ENCODE data around the gene GREM1.

The GREM1 gene

DNA sequence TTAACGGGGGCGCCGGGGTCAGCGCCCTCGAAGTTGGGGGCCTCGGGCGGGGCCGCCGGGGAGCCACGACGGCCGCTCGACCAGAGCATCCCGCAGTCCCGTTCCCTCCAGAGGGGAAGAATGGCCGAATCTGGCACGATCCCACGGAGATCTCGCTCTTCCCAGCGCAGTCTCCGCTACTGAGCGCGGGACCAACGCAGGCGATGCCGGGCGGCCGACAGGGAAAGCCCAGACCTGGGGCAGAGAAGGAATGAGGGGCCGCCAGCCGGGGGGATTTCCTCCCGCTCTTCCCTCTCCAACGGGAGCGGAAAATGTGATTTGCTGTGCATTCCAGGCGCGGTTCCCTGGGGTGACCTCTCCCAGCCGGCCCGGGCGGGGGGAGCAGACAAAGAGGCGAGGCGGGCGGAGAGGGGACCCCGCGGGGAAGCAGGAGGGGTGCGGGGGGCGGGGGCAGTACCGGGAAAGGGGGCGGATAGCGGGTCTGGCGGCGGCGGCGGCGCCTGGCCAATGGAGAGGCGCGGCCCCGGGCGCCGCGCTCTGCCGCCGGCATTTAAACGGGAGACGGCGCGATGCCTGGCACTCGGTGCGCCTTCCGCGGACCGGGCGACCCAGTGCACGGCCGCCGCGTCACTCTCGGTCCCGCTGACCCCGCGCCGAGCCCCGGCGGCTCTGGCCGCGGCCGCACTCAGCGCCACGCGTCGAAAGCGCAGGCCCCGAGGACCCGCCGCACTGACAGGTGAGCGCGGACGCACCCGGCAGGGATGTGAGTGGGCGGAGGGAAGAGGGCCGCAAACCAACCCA lies at the start of gene GREM1:
Gene GREM1 (plus strand): TSS at position 579 of the 801 bp plus-strand sequence. CDS start 12,687 bp downstream, outside the sequence.
- no peak for DNase-seq (ENCODE audit: low spot score)

GRCh38 chr15:32668942-32669341 lies 48.9 kb upstream of the GREM1 start:
- no peak for DNase-seq (ENCODE audit: low spot score)

- no peak for DNase-seq (ENCODE audit: low spot score)
Measured at GRCh38 chr15:32669896-32670611, 47.8 kb upstream of the GREM1 start.

DNA sequence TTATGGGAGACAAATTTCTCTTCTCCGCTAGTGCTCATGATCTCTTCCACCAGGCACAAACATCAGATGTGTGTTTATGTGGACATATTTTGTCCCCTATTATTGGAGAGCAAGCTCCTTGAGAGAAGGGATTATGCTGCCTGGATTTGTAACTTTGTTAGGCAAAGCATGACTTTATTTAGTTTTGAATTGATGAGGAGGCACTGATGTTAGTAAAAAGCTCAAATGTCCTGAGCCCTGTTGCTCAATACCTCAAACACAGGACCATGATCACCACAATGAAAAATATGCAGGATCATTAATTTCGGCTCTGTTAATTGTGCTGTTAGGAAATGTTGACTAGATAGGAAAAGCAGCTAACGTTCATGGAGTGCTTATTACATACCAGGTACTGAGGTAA lies 47.2 kb upstream of the GREM1 start:
- no peak for DNase-seq (ENCODE audit: low spot score)

- no peak for DNase-seq (ENCODE audit: low spot score)
Measured at GRCh38 chr15:32671339-32672325, 46.2 kb upstream of the GREM1 start.

GRCh38 chr15:32674681-32675080 lies 43.1 kb upstream of the GREM1 start:
- DNase-seq (ENCODE audit: low spot score): no peak

DNA sequence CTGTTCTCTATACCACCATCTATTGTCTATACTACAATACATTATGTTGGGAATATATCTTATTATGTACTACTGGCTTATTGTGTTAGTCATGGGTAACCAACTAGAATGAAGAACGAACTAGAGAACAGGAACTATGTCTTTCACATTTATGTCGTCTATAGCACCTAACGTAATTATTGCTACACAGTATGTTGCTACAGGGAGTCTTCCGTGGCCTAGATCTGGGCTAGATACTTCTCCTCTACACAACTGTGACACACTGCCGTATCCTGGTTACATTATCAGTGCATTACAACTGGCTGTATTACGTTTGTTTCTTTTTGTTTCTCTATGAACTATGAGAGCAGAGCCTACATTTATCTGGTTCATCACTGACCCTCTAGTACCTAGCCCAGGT lies 42.3 kb upstream of the GREM1 start:
- DNase-seq (ENCODE audit: low spot score): no peak

DNA sequence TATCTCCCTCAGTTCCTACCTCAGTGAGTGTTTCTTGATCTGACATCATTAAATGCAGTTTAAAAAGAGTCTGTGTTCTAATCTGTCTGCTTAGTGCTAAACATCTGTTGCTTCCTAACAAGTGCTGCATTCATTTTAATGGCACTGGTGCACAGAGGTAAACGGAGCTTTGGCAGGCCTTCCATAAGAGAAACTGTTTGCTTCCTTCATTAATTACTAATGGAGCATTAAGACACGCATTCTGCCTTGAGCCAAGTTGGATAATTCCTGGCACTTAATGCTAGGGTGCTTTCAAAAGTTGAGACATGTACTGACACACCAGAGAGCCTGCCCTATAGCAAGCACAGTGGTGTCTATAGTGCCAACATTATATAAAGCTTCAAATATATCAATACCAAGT lies 41.6 kb upstream of the GREM1 start:
- DNase-seq (ENCODE audit: low spot score): no peak

GRCh38 chr15:32677238-32677750 lies 40.5 kb upstream of the GREM1 start:
- DNase-seq (ENCODE audit: low spot score): no peak

GRCh38 chr15:32679298-32679690 lies 38.5 kb upstream of the GREM1 start:
- DNase-seq (ENCODE audit: low spot score): no peak

DNA sequence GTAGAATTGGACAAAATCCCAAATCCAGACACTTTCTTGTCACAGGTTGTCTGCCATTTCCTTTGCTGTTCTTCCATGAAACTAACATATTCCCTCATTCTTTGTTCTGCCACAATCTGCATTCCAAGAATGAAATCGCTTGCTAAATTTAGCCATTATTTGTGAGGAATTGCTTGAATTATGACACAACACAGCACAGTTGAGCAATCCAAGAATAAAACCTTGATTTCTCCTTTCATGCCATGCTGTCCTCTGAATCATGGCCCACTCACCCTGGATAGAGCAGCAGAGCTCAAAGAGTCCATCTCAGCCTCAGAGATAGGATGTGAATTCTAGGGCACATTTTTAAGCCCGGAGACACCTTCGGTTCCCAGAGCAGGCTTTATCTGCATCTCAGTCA lies 35.2 kb upstream of the GREM1 start:
- no peak for DNase-seq (ENCODE audit: low spot score)

- no peak for DNase-seq (ENCODE audit: low spot score)
Measured at GRCh38 chr15:32682977-32683630, 34.7 kb upstream of the GREM1 start.

- no peak for DNase-seq (ENCODE audit: low spot score)
Measured at GRCh38 chr15:32683906-32684584, 33.8 kb upstream of the GREM1 start.

- no peak for DNase-seq (ENCODE audit: low spot score)
Measured at GRCh38 chr15:32685576-32685975, 32.2 kb upstream of the GREM1 start.

DNA sequence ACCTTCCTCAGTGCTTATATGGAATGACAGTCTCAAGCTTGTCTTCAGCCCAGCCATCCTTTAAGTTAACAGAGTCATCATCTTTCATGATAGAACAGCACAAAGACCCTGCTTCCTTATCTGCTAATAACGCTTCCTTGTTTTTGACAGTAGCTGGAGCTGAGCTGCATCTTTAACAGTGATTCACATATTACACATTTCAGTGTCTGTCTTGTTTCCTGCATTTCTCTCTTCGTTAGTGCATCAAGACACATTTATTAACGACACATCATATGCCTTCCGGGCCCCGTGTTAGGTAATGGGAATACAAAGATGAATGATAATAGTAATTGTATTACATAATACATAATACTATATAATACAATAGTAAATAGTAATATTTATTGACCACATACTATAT lies 30.2 kb upstream of the GREM1 start:
- DNase-seq (ENCODE audit: low spot score): no peak

DNA sequence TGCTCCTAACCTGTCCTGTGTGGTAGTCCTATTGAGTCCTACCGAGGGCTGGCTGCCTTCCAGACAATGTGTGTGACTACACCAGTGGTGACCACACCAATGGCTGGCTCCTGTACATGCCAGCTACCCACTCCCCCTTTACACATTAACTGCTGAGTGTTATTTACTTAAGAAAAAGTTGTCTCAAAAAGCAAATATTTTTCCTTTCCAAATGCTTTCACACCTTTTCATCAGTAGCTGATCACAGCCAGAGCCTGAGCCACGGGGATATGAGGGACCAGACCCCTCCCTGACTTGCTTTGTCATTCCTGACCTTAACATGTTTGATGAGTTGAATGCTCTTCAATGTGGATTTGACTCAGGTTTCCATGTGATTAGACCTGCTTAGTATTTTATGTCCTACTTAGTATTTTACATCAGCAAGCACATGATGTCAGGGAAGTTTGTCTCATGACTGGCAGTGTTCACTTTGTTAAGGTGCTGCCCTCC lies 29.6 kb upstream of the GREM1 start:
- DNase-seq (ENCODE audit: low spot score): no peak

DNA sequence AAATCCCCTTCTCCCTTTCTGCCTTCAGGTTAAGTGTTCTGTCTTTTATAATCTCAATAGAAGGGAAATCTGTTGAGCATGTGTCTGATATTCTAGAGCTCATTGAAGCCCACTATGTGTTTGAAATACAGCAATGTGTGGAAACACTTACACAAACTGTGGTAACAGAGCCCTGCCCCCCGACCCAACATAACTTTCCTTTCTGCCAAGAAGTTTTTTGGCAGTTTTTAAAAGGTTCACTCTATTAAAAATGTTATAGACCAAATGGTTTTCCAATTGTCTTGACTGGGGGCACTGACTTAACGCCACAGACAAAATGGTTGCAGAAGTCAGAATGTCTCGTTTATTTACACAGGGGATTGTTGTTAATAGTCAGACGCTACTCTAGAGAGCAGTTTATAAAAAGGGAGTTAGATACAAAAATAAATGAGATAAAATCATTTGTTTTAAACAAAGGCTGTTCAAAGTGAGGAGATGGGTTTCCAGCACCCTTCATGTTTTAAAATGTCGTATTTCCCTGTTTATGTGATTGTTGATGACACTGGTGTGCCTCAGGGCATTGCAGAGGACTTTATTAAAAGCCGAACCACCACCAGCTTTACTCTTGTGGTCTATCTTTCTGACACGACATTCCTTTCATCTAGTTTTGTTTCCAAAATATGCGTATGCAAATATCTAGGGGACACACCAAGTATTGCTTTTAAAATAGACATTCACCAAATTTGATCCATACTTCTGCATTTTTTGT lies 26.7 kb upstream of the GREM1 start:
- no peak for DNase-seq (ENCODE audit: low spot score)

GRCh38 chr15:32691689-32692038 lies 26.1 kb upstream of the GREM1 start:
- no peak for DNase-seq (ENCODE audit: low spot score)

GRCh38 chr15:32692286-32692685 lies 25.5 kb upstream of the GREM1 start:
- no peak for DNase-seq (ENCODE audit: low spot score)

Measured in germinal center (tissue), 1 donor.